ENCODE measurements around the gene SUCLG2.

DNA sequence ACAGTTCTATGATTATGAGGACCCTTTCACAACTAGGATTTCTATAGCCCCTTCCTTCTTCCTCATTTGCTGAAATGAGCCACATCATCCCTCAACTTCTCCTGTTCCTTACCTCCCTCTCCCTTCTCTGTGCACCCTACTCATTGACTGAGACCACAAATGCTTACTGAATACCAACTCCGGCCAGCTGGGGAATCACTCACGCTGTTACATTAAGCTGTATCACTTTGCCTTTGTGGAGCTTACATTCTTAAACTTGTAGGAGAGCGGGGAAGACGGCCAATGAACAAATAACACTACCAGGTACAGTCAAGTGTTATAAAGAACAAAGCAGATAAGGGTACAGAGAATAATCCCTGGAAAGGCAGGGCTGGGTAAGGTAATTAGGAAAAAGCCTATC is 5.7 kb downstream of the SUCLG2 start:
- no peak for TF ChIP-seq POLR2A (IDR thresholded peaks at IDR 0.05; ENCODE audit: low read length)
- TF ChIP-seq GATA1 (IDR thresholded peaks at IDR 0.05; ENCODE audit: low read depth, low read length): no peak

All from erythroblast (primary cell).